Keratinocyte (primary cell): Measurements from ENCODE around the gene NETO2. TPM values are rescaled to one million over a fixed set of nuclear protein-coding genes. Genes with fewer than 3 reads are reported as not detected.

ENCODE experiments used
- DNase-seq: peaks from one replicate; pipeline ENCODE4 v3.0.0-alpha.2; 2011; ENCODE audit warnings: low read depth, missing footprints, low spot score
- FAIRE-seq: peaks from 2 replicates; lab custom pipeline; 2011; peaks lifted over from hg19 to GRCh38; lab: Jason Lieb, UNC
- H2AFZ ChIP-seq: 2 replicates; pipeline ENCODE4 v1.6.0; 2012; ENCODE audit warnings: low read length, control low read depth, inconsistent platforms; ENCODE audit not compliant: control insufficient read depth
- H3K27ac ChIP-seq: 2 replicates; pipeline ENCODE4 v1.5.1; 2011; ENCODE audit warnings: low read length; ENCODE audit not compliant: control insufficient read depth, insufficient read depth
- H3K27me3 ChIP-seq: 3 replicates; pipeline ENCODE4 v1.6.0; 2011; ENCODE audit warnings: low read length; ENCODE audit not compliant: control insufficient read depth, insufficient read depth; ENCODE audit errors: extremely low read depth
- H3K36me3 ChIP-seq, 2 experiments: 2 replicates in 1 of 2; 3 replicates in 1 of 2; pipeline ENCODE4 v1.5.1; 2011; ENCODE audit warnings: low read length in 2 of 2, mild to moderate bottlenecking in 1 of 2; ENCODE audit not compliant: control insufficient read depth in 2 of 2, insufficient read depth in 2 of 2; ENCODE audit errors: extremely low read depth in 1 of 2
- H3K4me1 ChIP-seq: 3 replicates; pipeline ENCODE4 v1.5.1; 2011; ENCODE audit warnings: low read length; ENCODE audit not compliant: control insufficient read depth, insufficient read depth; ENCODE audit errors: extremely low read depth
- H3K4me2 ChIP-seq: 3 replicates; pipeline ENCODE4 v1.6.0; 2011; ENCODE audit warnings: low read depth, low read length; ENCODE audit not compliant: control insufficient read depth, insufficient read depth; ENCODE audit errors: extremely low read depth
- H3K4me3 ChIP-seq, 3 experiments: fragments of 200-600 bp in 1 of 3; sonication (generic) in 1 of 3; 2 replicates in 2 of 3; 3 replicates in 1 of 3; pipeline ENCODE4 v1.5.1; 2011 to 2016; ENCODE audit warnings: low read length in 3 of 3, mild to moderate bottlenecking in 3 of 3, control low read depth in 2 of 3, inconsistent platforms in 1 of 3, low read depth in 1 of 3, mixed read lengths in 1 of 3, mixed run types in 1 of 3, moderate library complexity in 1 of 3; ENCODE audit not compliant: control insufficient read depth in 2 of 3, insufficient read depth in 2 of 3; ENCODE audit errors: extremely low read depth in 1 of 3
- H3K79me2 ChIP-seq: 2 replicates; pipeline ENCODE4 v1.6.0; 2012; ENCODE audit warnings: low read length; ENCODE audit not compliant: control insufficient read depth, insufficient read depth
- H3K9ac ChIP-seq: 3 replicates; pipeline ENCODE4 v1.6.0; 2011; ENCODE audit warnings: low read length; ENCODE audit not compliant: control insufficient read depth, insufficient read depth; ENCODE audit errors: extremely low read depth
- H3K9me1 ChIP-seq: 3 replicates; pipeline ENCODE4 v1.6.0; 2011; ENCODE audit warnings: low read length; ENCODE audit not compliant: control insufficient read depth, insufficient read depth; ENCODE audit errors: extremely low read depth
- H3K9me3 ChIP-seq: 2 replicates; pipeline ENCODE4 v1.5.1; 2012; ENCODE audit warnings: low read depth, low read length; ENCODE audit not compliant: control insufficient read depth
- H4K20me1 ChIP-seq: 3 replicates; pipeline ENCODE4 v1.6.0; 2011; ENCODE audit warnings: low read length; ENCODE audit not compliant: control insufficient read depth, insufficient read depth; ENCODE audit errors: extremely low read depth
- CTCF ChIP-seq, 3 experiments: IDR thresholded peaks in 1 of 3; conservative IDR thresholded peaks in 1 of 3; optimal IDR thresholded peaks in 1 of 3; 2 replicates in 2 of 3; 3 replicates in 1 of 3; pipeline versions ENCODE3 to v1.5.1; 2011; ENCODE audit warnings: low read length in 3 of 3, mild to moderate bottlenecking in 3 of 3, moderate library complexity in 2 of 3, control low read depth in 1 of 3, inconsistent platforms in 1 of 3; ENCODE audit not compliant: insufficient read depth in 2 of 3; ENCODE audit errors: extremely low read depth in 1 of 3
- EZH2 ChIP-seq: IDR thresholded peaks from one replicate; pipeline ENCODE4 v1.6.1; 2012; ENCODE audit warnings: inconsistent platforms, mild to moderate bottlenecking, low read length, moderate library complexity
- dilution Hi-C: fragments of 300-500 bp; cut with MboI; formaldehyde crosslinking; loops from one replicate; pipeline ENCODE4 v1.7.0; 2020; ENCODE audit warnings: low sequenced_read_pairs; ENCODE audit not compliant: extremely low pct_ligation_motif_present
- polyA plus RNA-seq, 5 experiments: library from polyadenylated mRNA; depleted of rRNA in 3 of 5; stranded (reverse) in 3 of 5; stranded (forward) in 1 of 5; unstranded in 1 of 5; fragments of >200 nt; gene quantifications; 1 replicate in 1 of 5; 2 replicates in 3 of 5; 3 replicates in 1 of 5; pipeline versions ENCODE4 v1.2.1 to v1.2.3, GENCODE V29; 2011 to 2012; ENCODE audit warnings: missing spikeins in 2 of 5, low read depth in 1 of 5, low replicate concordance in 1 of 5

NETO2 gene
- polyA plus RNA-seq, 1 donor (not counting 4 experiments of a cell fraction or from before 2014, with no cell fraction given), result 74.4 TPM

- no peak for FAIRE-seq
- H3K27ac ChIP-seq, result no peak overlapping the region
- H4K20me1 ChIP-seq, result no peaks in the 10 kb centered on the region
- no peak for DNase-seq
- H3K36me3 ChIP-seq, result peaks cover 1 to 7% of the 10 kb centered on the region in 2 experiments
- H3K4me1 ChIP-seq, result peaks cover 20% of the 10 kb centered on the region
- peaks cover 61% of the 10 kb centered on the region for H3K79me2 ChIP-seq
- H3K27me3 ChIP-seq, result no peaks in the 10 kb centered on the region
- dilution Hi-C loops, result no loop called here
- no peak overlapping the region for H3K4me2 ChIP-seq
- no peak for TF ChIP-seq EZH2
- no peak for TF ChIP-seq CTCF (optimal IDR thresholded peaks at IDR 0.05 in 1 of 3, IDR thresholded peaks at IDR 0.05 in 1 of 3, conservative IDR thresholded peaks at IDR 0.05 in 1 of 3; ENCODE audit: extremely low read depth in 1 of 3, insufficient read depth in 2 of 3, low read length in 3 of 3)
- no peak overlapping the region for H3K9ac ChIP-seq
- H2AFZ ChIP-seq, result no peak overlapping the region
- H3K4me3 ChIP-seq, result no peak overlapping the region
- no peaks in the 10 kb centered on the region for H3K9me3 ChIP-seq
- no peaks in the 10 kb centered on the region for H3K9me1 ChIP-seq
Measured at GRCh38 chr16:47132308-47132707, 11.4 kb downstream of the NETO2 start.

- no peak overlapping the region for H3K9ac ChIP-seq
- DNase-seq, result no peak
- peaks cover 50% of the 10 kb centered on the region for H3K79me2 ChIP-seq
- H3K27ac ChIP-seq, result no peak overlapping the region
- H4K20me1 ChIP-seq, result no peaks in the 10 kb centered on the region
- TF ChIP-seq EZH2, result no peak
- no peak for TF ChIP-seq CTCF (optimal IDR thresholded peaks at IDR 0.05 in 1 of 3, IDR thresholded peaks at IDR 0.05 in 1 of 3, conservative IDR thresholded peaks at IDR 0.05 in 1 of 3; ENCODE audit: extremely low read depth in 1 of 3, insufficient read depth in 2 of 3, low read length in 3 of 3)
- peak; percentile 5 for FAIRE-seq
- H3K27me3 ChIP-seq, result no peaks in the 10 kb centered on the region
- no peak overlapping the region for H3K4me3 ChIP-seq
- peaks cover 3 to 9% of the 10 kb centered on the region in 2 experiments for H3K36me3 ChIP-seq
- no peaks in the 10 kb centered on the region for H3K9me1 ChIP-seq
- H2AFZ ChIP-seq, result no peak overlapping the region
- H3K4me2 ChIP-seq, result no peak overlapping the region
- no peaks in the 10 kb centered on the region for H3K4me1 ChIP-seq
- dilution Hi-C loops, result no loop called here
- H3K9me3 ChIP-seq, result no peaks in the 10 kb centered on the region
Measured at GRCh38 chr16:47129755-47130435, 13.8 kb downstream of the NETO2 start.
